GM21367 (cell line): ENCODE measurements around the gene MEX3A.
"Not testable (repeated sequence)": the region's sequence is repeated elsewhere in the genome, so short reads cannot be mapped to it uniquely, and the experiment has no call there.

Experiments used
- ATAC-seq: cut with Tn5 transposase; IDR thresholded peaks from one replicate; pipeline ENCODE4 v1.9.1; 2021; ENCODE audit not compliant: unreplicated experiment

MEX3A gene

GRCh38 chr1:156080241-156080862, 1.9 kb downstream of the MEX3A start:
- no peak for ATAC-seq

GRCh38 chr1:156079762-156080161, 2.5 kb downstream of the MEX3A start:
- ATAC-seq, result no peak

GRCh38 chr1:156078728-156079127, 3.5 kb downstream of the MEX3A start:
- no peak for ATAC-seq

- ATAC-seq, result no peak
Observed at GRCh38 chr1:156077430-156077760, 4.9 kb downstream of the MEX3A start.

GRCh38 chr1:156076609-156077429, 5.4 kb downstream of the MEX3A start:
- no peak for ATAC-seq

- no peak for ATAC-seq
Observed at GRCh38 chr1:156075775-156076204, 6.5 kb downstream of the MEX3A start.

GRCh38 chr1:156075162-156075561, 7.1 kb downstream of the MEX3A start:
- ATAC-seq, result no peak

- no peak for ATAC-seq
Observed at GRCh38 chr1:156074661-156075060, 7.6 kb downstream of the MEX3A start.

GRCh38 chr1:156073740-156074139, 8.5 kb downstream of the MEX3A start:
- ATAC-seq, result no peak

- ATAC-seq, result no peak
Observed at GRCh38 chr1:156073110-156073687, 9.1 kb downstream of the MEX3A start.

- ATAC-seq, result no peak
Observed at GRCh38 chr1:156072251-156072650, 10.0 kb downstream of the MEX3A start.

- not testable (repeated sequence) for ATAC-seq
Observed at GRCh38 chr1:156071332-156071816, 10.9 kb downstream of the MEX3A start.

GRCh38 chr1:156070548-156070947, 11.7 kb downstream of the MEX3A start:
- ATAC-seq, result no peak

- ATAC-seq, result no peak
Observed at GRCh38 chr1:156069490-156070455, 12.5 kb downstream of the MEX3A start.

GRCh38 chr1:156067262-156067661, 15.0 kb downstream of the MEX3A start:
- no peak for ATAC-seq

- ATAC-seq, result no peak
Observed at GRCh38 chr1:156065871-156066270, 16.4 kb downstream of the MEX3A start.

GRCh38 chr1:156065212-156065611, 17.1 kb downstream of the MEX3A start:
- no peak for ATAC-seq

GRCh38 chr1:156064615-156065014, 17.6 kb downstream of the MEX3A start:
- no peak for ATAC-seq

GRCh38 chr1:156063997-156064285, 18.3 kb downstream of the MEX3A start:
- no peak for ATAC-seq

GRCh38 chr1:156062189-156062588, 20.1 kb downstream of the MEX3A start:
- no peak for ATAC-seq
